ENCODE data around the gene NUDT17.
A peak's percentile ranks its signal among the peaks of the same experiment; 100 is the strongest.

Gene NUDT17

DNA sequence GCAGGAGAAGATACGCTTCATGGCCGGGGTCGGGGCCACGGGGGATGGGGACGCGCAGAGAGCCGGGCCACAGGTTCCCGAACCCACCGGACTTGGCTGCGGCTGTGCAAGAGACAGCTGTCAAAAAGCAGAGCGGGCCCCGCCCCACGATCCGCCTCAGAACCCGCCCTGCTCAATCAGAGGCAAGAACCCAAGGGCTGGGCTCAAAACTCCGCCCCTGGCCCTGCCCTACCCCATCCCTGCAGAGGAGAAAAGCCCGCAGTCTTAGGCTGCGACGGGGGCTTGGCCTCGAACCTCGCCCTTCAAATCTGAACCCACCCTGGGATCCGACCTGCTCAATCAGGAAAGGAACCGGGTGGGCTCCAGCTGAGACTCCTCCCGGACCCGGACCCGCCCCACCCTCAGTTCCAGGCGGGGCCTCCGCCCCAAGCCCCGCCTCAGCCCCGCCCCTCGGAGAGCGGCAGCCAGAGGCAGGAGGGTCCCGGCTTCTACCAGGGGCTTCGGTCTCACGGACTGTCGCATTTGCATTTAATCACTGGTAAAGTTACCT lies 40.4 kb downstream of the NUDT17 start, which contains the start of gene ANKRD35:
TSS of gene ANKRD35 (minus strand) at position 129 of the 550 bp plus-strand sequence. CDS start at position 21, 108 bp downstream.
- TF ChIP-seq, protein P1, sequence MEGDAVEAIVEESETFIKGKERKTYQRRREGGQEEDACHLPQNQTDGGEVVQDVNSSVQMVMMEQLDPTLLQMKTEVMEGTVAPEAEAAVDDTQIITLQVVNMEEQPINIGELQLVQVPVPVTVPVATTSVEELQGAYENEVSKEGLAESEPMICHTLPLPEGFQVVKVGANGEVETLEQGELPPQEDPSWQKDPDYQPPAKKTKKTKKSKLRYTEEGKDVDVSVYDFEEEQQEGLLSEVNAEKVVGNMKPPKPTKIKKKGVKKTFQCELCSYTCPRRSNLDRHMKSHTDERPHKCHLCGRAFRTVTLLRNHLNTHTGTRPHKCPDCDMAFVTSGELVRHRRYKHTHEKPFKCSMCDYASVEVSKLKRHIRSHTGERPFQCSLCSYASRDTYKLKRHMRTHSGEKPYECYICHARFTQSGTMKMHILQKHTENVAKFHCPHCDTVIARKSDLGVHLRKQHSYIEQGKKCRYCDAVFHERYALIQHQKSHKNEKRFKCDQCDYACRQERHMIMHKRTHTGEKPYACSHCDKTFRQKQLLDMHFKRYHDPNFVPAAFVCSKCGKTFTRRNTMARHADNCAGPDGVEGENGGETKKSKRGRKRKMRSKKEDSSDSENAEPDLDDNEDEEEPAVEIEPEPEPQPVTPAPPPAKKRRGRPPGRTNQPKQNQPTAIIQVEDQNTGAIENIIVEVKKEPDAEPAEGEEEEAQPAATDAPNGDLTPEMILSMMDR (conservative IDR thresholded peaks at IDR 0.05; ENCODE audit: low read depth, low read length) = no peak

DNA sequence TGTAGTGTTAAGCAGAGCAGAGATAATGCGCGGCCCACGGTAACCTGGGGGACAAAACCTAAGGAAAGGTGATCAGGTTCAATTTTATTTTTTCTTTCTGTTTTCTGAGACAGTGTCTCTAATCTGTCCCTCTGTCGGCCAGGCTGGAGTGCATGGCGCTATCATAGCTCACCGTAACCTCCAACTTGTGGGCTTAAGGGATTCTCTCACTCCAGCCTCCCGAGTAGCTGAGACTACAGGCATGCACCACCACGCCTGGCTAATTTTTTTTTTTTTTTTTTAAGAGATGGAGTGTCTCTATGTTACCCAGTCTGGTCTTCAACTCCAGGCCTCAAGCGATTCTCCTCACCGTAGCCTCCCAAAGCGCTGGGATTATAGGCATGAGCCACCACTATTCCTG lies 41.0 kb downstream of the NUDT17 start:
- peak overlapping the region; percentile 69 for H3K4me3 ChIP-seq (ENCODE audit: low read length)
- DNase-seq (ENCODE audit: low read depth) = no peak
- TF ChIP-seq, protein P1 (conservative IDR thresholded peaks at IDR 0.05; ENCODE audit: low read depth, low read length) = no peak

More for the DNA sequence above, 40.4 kb downstream of the NUDT17 start, which contains the start of gene ANKRD35:
- peak within 1 kb of the TSS; percentile 69 for H3K4me3 ChIP-seq (ENCODE audit: low read length)
- no peak for DNase-seq (ENCODE audit: low read depth)

DNA sequence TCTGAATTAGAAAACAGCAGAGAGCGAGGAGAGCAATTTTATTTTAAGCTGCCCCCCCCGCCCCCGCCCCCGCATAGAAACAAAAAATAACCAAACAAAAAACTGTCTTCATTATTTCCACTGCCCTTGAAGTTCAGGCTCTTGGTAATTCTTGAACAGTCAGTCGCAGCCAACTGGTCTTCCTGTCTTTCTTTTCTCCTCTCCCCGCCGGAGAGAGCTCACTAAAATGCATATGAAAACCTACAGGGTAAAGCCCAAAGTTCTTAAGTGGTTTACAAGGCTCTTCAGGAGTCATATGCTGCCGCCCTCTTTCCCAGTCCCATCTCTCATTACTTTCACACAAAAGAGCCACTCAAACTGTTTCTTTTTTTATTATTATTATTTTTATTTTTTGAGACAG lies 41.4 kb downstream of the NUDT17 start:
- DNase-seq (ENCODE audit: low read depth) = no peak
- TF ChIP-seq, protein P1 (conservative IDR thresholded peaks at IDR 0.05; ENCODE audit: low read depth, low read length) = no peak
- H3K4me3 ChIP-seq (ENCODE audit: low read length) = no peak overlapping the region

DNA sequence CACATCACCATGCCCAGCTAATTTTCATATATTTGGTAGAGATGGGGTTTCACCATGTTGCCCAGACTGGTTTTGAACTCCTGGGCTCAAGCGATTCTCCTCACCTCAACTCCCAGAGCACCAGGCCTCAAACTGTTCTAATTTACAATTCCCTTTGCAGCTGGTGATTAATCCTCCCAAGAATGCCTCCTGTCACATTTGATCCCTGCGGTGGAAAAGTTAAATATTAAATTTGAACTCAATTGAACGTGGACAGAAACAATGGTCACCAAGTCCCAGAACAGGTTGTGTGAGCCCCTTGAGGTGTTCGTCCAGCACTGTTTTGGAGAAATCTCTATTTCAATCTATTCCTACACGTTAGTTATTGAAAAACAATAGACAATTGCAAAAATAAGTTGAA lies 42.2 kb downstream of the NUDT17 start:
- DNase-seq (ENCODE audit: low read depth) = no peak
- TF ChIP-seq, protein P1 (conservative IDR thresholded peaks at IDR 0.05; ENCODE audit: low read depth, low read length) = no peak
- H3K4me3 ChIP-seq (ENCODE audit: low read length) = no peak overlapping the region

DNA sequence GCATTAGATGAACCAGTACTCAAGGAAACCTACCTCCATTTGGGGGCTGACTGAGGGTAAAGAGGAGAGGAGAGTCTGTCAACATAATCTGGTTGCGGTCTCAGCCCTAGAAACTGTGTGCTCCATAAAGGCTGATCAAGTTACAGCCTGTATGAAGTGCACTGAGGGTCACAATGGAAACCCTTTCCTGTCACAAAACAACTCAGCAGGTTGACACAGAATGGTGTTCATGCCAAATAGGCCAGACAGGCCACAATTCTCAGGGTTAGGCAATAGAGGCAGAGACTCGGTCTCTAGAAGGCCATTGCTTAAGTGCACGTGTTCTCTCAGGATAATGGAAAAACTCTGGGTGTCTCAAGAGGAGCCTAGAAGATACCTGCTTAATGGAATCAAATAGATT lies 44.3 kb downstream of the NUDT17 start:
- TF ChIP-seq, protein P1 (conservative IDR thresholded peaks at IDR 0.05; ENCODE audit: low read depth, low read length) = no peak
- DNase-seq (ENCODE audit: low read depth) = no peak

DNA sequence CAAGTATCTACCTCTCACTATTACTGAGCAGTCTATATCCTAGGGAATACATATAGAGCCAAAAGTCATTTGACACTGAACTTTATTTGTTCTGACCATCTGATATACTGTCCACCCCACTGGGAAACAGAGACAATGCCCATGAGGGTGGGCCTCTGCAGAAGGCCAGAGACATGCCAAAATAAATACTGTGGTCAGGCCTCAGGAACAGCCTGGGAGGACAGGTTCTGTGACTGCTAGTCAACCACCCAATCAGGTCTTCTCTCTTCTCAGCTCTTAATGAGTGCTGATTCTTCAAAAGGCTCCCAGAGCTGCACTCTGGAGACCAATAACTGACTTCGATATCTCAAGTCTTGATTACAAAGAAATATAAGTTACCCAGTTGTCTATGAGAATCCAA lies 45.7 kb downstream of the NUDT17 start:
- no peak for DNase-seq (ENCODE audit: low read depth)
- H3K4me3 ChIP-seq (ENCODE audit: low read length) = no peak overlapping the region
- TF ChIP-seq, protein P1 (conservative IDR thresholded peaks at IDR 0.05; ENCODE audit: low read depth, low read length) = no peak

More for the DNA sequence above, 44.3 kb downstream of the NUDT17 start:
- no peak overlapping the region for H3K4me3 ChIP-seq (ENCODE audit: low read length)
